Erythroblast (primary cell): ENCODE results near the gene PLA2G2D.

ENCODE experiments used
- DNase-seq, 2 experiments: peaks; one replicate each; lab custom pipeline; 2025; lab: John Stamatoyannopoulos, UW
- GATA1 ChIP-seq: IDR thresholded peaks from 2 replicates; pipeline ENCODE4 v1.6.1; 2011; ENCODE audit warnings: low read depth, mild to moderate bottlenecking, control low read depth, low read length, moderate library complexity
- POLR2A ChIP-seq: IDR thresholded peaks from 2 replicates; pipeline ENCODE4 v1.6.1; 2011; ENCODE audit warnings: mild to moderate bottlenecking, low read length

The PLA2G2D gene

DNA sequence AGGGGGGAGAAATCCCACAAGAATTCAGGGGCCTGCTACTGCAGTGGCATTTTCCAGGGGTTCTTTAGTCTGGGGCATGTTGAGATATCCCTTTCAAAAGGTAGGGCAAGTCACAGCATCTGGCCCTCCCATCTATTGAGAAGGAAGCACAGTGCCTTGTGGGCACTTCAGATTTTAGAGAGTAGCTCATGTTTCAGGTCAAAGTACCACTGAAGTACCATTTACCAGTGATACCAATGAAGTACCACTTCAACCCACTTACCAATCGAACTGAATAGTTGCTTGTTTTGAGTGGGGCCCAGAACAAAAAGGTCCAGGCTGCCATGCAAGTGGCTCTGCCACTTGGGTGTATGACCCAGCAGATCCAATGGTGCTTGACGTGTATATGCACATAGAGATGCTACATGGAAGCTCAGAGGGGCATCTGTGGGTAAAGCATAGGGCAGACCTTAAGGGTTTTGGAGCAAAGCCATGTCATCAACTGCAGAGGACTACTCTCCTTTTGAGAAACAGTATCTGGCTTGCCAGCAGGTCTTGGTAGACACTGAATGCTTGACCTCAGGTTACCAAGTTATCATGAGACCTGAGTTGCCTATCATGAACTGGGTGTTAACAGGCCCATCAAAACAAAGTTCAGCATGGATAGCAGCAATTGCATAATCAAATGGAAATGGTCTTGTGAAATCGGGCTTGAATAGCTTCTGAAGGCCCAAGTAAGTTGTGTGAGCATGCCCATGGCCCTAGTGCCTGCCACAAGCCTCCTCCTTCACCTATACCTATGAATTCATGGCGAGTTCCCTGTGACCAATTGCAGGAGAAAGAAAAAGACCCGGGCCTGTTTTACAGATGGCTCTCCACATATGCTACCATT is 23.5 kb downstream of the PLA2G2D start:
- no peak for DNase-seq
- TF ChIP-seq GATA1 (no peak), POLR2A (no peak)

DNA sequence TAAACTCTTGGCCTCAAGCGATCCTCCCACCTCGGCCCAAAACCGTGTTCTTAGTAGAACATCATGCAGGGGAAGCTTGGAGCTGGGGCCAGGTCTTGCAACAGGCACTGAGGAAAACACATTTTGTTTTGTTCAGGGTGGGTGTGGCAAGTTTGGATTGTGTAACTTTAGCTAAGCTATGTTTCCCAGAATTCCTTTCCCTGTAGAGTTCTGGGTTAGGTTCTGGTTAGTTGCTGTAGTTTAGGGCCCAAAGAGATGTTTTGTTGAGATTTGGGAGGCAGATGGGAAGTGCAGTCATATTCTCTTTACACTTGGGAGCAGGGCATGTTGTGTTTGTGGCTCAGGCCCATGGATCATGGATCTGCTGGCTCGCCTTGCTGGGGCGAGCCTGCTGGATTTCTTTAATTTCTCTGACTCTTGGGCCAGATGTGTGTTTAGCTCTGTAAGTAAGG is 25.4 kb downstream of the PLA2G2D start:
- TF ChIP-seq GATA1 (no peak), POLR2A (no peak)
- no peak for DNase-seq

DNA sequence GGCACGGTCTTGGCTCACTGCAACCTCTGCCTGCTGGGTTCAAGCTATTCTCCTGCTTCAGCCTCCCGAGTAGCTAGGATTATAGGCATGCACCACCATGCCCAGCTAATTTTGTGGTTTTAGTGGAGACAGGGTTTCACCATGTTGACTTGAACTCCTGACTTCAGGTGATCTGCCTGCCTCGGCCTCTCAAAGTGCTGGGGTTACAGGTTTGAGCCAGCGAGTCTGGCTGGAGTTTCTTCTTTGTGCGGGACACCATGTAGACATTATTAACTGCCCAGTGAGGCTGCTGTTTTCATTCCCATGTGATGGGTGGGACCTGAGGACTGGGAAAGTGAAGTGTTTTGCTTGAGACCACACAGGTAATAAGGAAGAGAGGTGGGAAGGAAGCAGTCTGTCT is 26.0 kb downstream of the PLA2G2D start:
- TF ChIP-seq POLR2A (no peak), GATA1 (no peak)

DNA sequence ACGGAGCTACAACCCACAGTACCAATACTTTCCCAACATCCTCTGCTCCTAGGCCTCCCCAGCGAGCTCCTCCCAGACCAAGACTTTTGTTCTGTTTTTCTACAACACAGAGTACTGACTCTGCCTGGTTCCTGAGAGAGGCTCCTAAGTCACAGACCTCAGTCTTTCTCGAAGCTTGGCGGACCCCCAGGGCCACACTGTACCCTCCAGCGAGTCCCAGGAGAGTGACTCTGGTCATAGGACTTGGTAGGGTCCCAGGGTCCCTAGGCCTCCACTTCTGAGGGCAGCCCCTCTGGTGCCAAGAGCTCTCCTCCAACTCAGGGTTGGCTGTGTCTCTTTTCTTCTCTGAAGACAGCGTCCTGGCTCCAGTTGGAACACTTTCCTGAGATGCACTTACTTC is 28.7 kb downstream of the PLA2G2D start:
- TF ChIP-seq GATA1 (no peak), POLR2A (no peak)
- no peak for DNase-seq

More for the DNA sequence above, 26.0 kb downstream of the PLA2G2D start:
- no peak for DNase-seq

DNA sequence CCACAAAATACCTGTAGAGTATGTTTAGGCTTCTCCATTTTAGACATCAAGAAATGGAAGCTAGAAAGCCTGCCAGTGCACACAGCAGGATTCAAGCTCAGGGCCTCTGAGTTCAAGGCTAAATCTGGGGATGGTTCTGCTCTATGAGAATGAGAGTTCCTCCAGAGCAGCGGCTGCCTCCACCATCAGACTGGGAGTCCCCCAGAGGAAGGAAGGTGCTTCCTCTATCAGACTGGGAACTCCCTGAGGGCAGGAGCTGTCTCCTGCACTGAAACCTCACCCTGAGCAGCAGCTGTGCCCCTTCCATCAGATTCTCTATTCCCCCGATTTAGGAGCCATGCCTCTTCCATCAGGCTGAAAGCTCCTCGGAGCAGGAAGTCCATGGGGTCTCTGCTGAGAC is 29.2 kb downstream of the PLA2G2D start:
- TF ChIP-seq GATA1, result no peak
- no peak for TF ChIP-seq POLR2A
- no peak for DNase-seq

DNA sequence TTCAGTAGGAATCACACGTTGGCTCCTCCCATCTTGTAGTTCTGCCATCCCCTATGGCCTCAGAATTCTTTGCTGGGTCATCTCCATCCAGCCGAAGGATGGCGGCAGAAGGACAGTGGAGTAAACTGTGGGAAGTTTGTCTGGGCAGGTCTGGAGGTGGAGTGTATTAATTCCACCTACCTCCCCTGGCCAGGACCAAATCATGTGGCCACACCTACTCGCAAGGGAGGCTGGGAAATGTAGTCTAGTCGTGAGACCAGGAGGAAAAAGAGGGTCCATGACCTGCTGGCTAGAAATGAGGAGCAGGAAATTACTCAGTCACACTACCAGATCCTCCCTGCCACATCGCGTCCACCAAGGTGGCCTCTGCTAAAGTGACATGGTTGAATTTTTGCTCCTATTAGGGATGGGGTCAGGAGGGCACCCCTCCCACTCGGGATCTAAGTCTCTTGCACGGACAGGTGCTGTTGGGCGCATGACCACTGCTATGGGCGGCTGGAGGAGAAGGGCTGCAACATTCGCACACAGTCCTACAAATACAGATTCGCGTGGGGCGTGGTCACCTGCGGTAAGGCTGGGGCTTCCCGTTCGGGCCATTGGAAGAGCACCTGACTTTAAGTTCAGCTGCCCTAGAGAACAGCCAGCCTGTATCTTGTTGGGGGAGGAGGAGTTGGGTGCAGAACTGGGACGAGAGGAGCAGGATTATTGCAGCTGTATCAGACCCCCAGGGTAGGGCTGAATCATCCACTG is 29.8 kb downstream of the PLA2G2D start:
- no peak for TF ChIP-seq GATA1
- TF ChIP-seq POLR2A, result no peak

DNA sequence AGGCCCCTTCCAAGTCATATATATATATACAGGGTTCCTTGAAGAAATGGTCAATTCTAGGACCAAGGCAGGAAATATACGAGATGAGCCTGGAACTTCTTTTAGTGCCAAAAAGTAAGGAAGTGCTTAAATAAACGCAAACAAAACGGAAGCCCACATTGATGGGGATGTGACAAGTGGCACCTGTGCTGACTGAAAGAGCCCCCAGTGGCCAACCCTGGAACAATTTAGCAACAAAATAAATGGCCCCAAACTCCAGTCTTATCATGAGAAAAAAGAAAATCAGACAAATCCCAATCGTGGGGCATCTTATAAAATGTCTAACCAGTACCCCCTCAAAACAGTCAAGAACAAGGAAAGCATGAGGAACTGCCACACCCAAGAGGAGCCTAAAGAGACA is 31.7 kb downstream of the PLA2G2D start:
- TF ChIP-seq POLR2A, result no peak
- no peak for TF ChIP-seq GATA1
- DNase-seq, result peak in 1 of 2 experiments; percentile 6

More for the DNA sequence above, 29.8 kb downstream of the PLA2G2D start:
- no peak for DNase-seq

DNA sequence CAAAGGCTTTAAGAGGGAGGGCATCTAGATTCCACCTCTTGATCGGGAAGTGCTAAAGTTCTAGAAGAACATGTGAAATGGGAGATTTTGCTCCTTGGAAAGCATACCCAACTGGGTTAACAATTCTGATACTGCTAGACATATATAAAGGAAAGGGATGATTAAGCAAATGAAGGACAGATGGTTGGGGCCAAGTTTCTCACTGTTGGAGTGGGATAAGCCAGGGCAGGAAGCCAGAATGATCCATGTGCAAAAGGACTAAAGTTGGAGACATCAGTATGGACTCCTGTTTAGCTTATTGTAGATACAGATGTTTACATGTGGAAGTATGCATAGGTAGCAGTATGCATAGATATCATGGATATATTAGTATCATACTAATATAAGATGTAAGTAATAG is 32.5 kb downstream of the PLA2G2D start:
- no peak for DNase-seq
- TF ChIP-seq GATA1, result no peak
- TF ChIP-seq POLR2A, result no peak

DNA sequence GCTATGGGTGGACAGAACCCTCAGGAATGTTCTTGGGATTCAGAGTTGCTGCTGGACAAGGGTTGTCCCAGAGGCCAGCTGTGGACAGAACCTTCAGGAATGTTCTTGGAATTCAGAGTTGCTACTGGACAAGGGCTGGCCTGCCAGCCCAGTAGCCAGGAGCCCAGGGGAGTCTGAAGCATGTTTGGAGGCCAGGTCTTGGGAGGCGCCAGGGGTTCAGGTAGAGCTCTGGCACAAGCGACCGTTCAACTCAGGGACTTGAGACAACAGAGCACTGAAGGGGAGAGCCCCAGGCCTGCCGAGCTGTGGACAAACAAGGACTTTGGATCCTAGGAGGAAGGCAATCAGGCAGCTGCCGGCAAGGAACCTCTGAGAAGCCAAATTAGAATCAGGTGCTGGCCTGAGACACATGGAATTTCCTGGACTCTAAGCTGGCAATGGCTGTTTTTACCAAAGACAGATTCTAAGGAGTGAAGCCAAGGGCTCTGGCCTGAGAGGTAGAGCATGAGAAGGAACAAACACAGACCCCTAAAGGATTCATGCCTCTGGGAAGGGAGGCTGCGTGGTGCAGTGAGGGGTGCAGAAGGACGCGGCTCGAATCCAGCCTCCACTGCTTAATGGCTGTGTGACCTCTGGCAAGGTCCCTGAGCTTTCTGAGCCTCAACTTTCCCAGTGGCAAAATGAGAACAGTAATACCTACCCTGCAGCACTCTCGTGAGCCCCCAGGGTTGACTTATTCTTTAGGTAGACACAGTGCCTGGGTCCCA is 36.0 kb downstream of the PLA2G2D start:
- TF ChIP-seq GATA1, result no peak
- no peak for TF ChIP-seq POLR2A
- DNase-seq, result no peak

DNA sequence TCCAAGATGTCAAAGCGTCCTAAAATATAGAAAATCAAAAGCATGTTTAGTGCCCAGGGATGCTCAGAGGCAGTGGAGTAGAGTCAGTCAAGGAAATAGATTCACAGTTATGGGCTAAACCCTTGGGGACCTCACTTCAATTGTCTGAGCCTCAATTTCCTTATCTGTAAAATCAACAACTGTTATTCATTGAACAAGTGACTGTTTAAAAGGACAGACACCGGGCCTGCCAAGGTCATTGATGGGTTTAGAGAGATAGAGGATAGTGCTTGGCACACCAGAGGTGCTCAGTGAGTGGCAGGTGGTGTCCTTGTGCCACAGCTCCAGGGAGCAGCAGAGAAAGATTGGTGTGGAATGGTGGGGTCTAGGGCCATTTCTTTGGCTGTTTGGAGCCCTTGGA is 36.6 kb downstream of the PLA2G2D start:
- no peak for DNase-seq
- TF ChIP-seq GATA1 (no peak), POLR2A (no peak)

DNA sequence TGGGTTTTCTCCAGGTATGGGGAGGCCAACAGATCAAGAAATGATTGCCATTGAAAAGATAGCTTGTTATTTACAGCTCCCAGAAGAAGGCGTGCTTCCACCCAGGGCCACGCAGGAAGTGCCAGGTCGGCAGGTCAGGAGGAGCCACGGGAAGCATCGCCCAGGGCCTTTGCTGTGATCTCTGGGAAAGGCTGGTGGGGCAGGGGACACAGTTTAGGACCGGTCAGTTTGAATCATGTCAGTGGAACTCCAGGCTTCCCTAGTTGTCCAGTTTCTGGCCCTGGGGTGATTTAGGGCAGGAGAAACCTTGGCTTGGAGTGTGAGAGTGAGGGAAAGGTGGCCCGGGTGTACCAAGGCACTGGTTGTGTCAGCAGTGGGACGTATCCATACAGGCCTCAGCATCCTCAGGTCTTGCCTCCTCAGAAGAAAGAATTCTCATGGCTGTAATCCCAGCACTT is 38.0 kb downstream of the PLA2G2D start:
- TF ChIP-seq POLR2A (no peak), GATA1 (no peak)
- no peak for DNase-seq

DNA sequence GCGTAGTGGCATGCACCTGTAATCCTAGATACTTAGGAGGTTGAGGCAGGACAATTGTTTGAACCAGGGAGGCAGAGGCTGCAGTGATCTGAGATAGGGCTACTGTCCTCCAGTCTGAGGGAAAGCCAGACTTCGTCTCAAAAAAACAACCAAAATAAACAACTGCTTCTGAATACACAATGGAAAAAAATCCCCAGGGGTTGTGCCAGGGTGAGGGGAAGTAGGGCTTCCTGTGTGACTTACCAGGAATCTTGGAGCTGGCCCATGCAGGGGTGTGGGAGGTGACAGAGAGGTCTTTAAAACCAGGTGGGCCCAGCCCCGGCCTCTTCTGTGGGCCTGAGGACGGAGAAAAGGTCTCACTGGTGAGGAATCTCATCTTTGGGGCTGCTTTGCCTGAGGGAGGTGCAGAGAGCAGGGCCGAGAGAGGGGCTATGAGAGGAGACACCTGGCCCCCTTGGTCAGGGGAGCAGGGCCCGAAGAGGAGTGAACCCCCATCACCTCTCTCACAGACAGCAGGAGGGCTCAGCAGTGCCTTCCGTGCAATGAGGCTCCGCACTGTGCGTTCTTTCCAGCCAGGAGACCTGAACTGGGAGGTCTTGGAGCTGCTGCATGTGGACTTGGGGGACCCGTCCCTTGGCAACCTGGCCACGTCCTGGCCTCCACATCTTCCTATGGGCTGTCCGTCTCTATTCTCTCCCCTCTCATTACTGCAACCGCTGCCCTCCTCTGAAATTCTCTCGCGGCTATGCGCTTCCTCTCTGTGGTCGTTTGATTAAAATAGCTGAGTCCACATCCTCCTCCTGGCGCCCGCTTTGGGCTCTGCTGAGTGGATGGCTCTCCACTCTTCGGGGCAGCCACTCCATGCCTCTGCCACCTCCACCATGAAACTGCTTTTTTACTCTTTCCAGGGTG is 38.6 kb downstream of the PLA2G2D start:
- TF ChIP-seq POLR2A (no peak), GATA1 (no peak)
- DNase-seq, result no peak
